Activated CD4-positive, CD25-positive, alpha-beta regulatory T cell treated with anti-CD3 and anti-CD28 coated beads, Interleukin-2, amount 50 U/mL, for 24 hours (primary cell): Measurements from ENCODE around the gene CPNE4.

Experiments
- ATAC-seq, 2 donors: fragments of 150-1000 bp; cut with Tn5 transposase; one replicate each; pipeline ENCODE4 v1.10.0; 2021; ENCODE audit warnings: mild to moderate bottlenecking in 1 of 2, moderate library complexity in 1 of 2

The CPNE4 gene

GRCh38 chr3:131795390-131796090, 239.3 kb downstream of the CPNE4 start:
- no peak for ATAC-seq

- peak; percentile 33 to 38 for ATAC-seq
Measured at GRCh38 chr3:131794766-131795388, 239.9 kb downstream of the CPNE4 start.

- ATAC-seq, result no peak
Measured at GRCh38 chr3:131793870-131794269, 240.9 kb downstream of the CPNE4 start.

GRCh38 chr3:131789188-131789587, 245.6 kb downstream of the CPNE4 start:
- no peak for ATAC-seq

- ATAC-seq, result no peak
Measured at GRCh38 chr3:131786386-131786785, 248.4 kb downstream of the CPNE4 start.

- no peak for ATAC-seq
Measured at GRCh38 chr3:131782751-131783150, 252.1 kb downstream of the CPNE4 start.

- ATAC-seq, result no peak
Measured at GRCh38 chr3:131778526-131778925, 256.3 kb downstream of the CPNE4 start.

- no peak for ATAC-seq
Measured at GRCh38 chr3:131775650-131776049, 259.2 kb downstream of the CPNE4 start.

- ATAC-seq, result peak; percentile 32 to 36
Measured at GRCh38 chr3:131772269-131773026, 262.4 kb downstream of the CPNE4 start.

GRCh38 chr3:131762981-131763564, 271.7 kb downstream of the CPNE4 start:
- no peak for ATAC-seq

- no peak for ATAC-seq
Measured at GRCh38 chr3:131756405-131756804, 278.4 kb downstream of the CPNE4 start.

- no peak for ATAC-seq
Measured at GRCh38 chr3:131755380-131755779, 279.4 kb downstream of the CPNE4 start.

GRCh38 chr3:131750256-131750655, 284.6 kb downstream of the CPNE4 start:
- ATAC-seq, result no peak

- no peak for ATAC-seq
Measured at GRCh38 chr3:131749826-131750225, 285.0 kb downstream of the CPNE4 start.

- ATAC-seq, result no peak
Measured at GRCh38 chr3:131747466-131747865, 287.3 kb downstream of the CPNE4 start.

- no peak for ATAC-seq
Measured at GRCh38 chr3:131744765-131745164, 290.0 kb downstream of the CPNE4 start.

- no peak for ATAC-seq
Measured at GRCh38 chr3:131743126-131743525, 291.7 kb downstream of the CPNE4 start.

GRCh38 chr3:131739211-131739610, 295.6 kb downstream of the CPNE4 start:
- ATAC-seq, result no peak

- ATAC-seq, result no peak
Measured at GRCh38 chr3:131738095-131738494, 296.7 kb downstream of the CPNE4 start.

- ATAC-seq, result no peak
Measured at GRCh38 chr3:131735544-131735943, 299.3 kb downstream of the CPNE4 start.

GRCh38 chr3:131735116-131735515, 299.7 kb downstream of the CPNE4 start:
- no peak for ATAC-seq

GRCh38 chr3:131733086-131733841, 301.6 kb downstream of the CPNE4 start:
- ATAC-seq, result no peak

GRCh38 chr3:131731709-131732108, 303.1 kb downstream of the CPNE4 start:
- ATAC-seq, result peak; percentile 26 to 48
